Measurements from ENCODE around the gene PTPRD. TPM values are rescaled to one million over a fixed set of nuclear protein-coding genes. Genes with fewer than 3 reads are reported as not detected.

PTPRD gene
- total RNA-seq, 1 experiment from 2014 or later, result 32.5 TPM

GRCh38 chr9:8331507-8332330 lies 2281.1 kb downstream of the PTPRD start:
- Histone ChIP-seq H3K23me2 (ENCODE audit: insufficient read length, low read depth, low read length, poor library complexity, severe bottlenecking) (no peaks in the 10 kb centered on the region), H4K20me1 (ENCODE audit: control insufficient read depth, insufficient read depth, insufficient read length) (no peaks in the 10 kb centered on the region), H3K23ac (ENCODE audit: insufficient read length, low read depth, low read length) (no peak overlapping the region), H3K4me2 (ENCODE audit: insufficient read depth, insufficient read length, low read length) (no peak overlapping the region), H3K27ac (ENCODE audit: insufficient read length, low read depth, low read length) (no peak overlapping the region), H4K5ac (ENCODE audit: insufficient read length, low read depth, low read length) (no peak overlapping the region), H2BK5ac (ENCODE audit: insufficient read length, low read length) (no peak overlapping the region), H2AK5ac (ENCODE audit: insufficient read length, low read length) (no peak overlapping the region), H3K4ac (ENCODE audit: low read depth, low read length) (no peak overlapping the region), H3T11ph (ENCODE audit: low read length) (no peak overlapping the region), H3K14ac (ENCODE audit: insufficient read depth, low read length) (no peak overlapping the region), H3K9me3 (ENCODE audit: control insufficient read depth, low read depth, low read length) (no peaks in the 10 kb centered on the region), H2BK15ac (ENCODE audit: low read depth, low read length) (no peak overlapping the region), H2BK120ac (ENCODE audit: low read depth, low read length, poor library complexity, severe bottlenecking) (no peak overlapping the region), H2AFZ (ENCODE audit: low read length) (no peak overlapping the region), H3K9ac (ENCODE audit: extremely low read depth, insufficient read length, low read length) (no peak overlapping the region), H3K79me1 (ENCODE audit: insufficient read depth, low read depth, low read length, poor library complexity, severe bottlenecking) (no peaks in the 10 kb centered on the region), H3K79me2 (ENCODE audit: insufficient read depth, low read length) (no peaks in the 10 kb centered on the region), H3K4me1 (ENCODE audit: insufficient read depth, low read length) (no peaks in the 10 kb centered on the region; the same call in 1 of the 2 replicates), H3K27me3 (ENCODE audit: insufficient read depth, low read length) (no peaks in the 10 kb centered on the region), H4K8ac (replicated peaks; ENCODE audit: insufficient read length, low read depth, low read length) (no peak overlapping the region), H3K18ac (ENCODE audit: insufficient read length, low read depth, low read length) (no peak overlapping the region), H4K91ac (ENCODE audit: insufficient read length, low read depth, low read length) (no peak overlapping the region), H3K56ac (ENCODE audit: insufficient read length, low read depth, low read length) (no peak overlapping the region), H2BK12ac (ENCODE audit: insufficient read length, low read depth, low read length) (no peak overlapping the region), H2BK20ac (ENCODE audit: low read depth, low read length, poor library complexity, severe bottlenecking) (no peak overlapping the region)
- TF ChIP-seq CTCF (conservative IDR thresholded peaks at IDR 0.05), result no peak
- H3K36me3 Mint-ChIP-seq (ENCODE audit: insufficient read depth in 1 of 3, low read depth in 3 of 3), result peaks cover 0 to 13% (median 10%) of the 10 kb centered on the region in 3 experiments; a peak in 4 of 7 replicates
- H3K4me3 Mint-ChIP-seq, result no peak overlapping the region
- no peak overlapping the region for H3K27ac Mint-ChIP-seq
- H3K9me3 Mint-ChIP-seq, result peaks cover 0 to 7% of the 10 kb centered on the region in 2 experiments; a peak in 1 of 5 replicates
- DNase-seq, result no peak
- H3K4me1 Mint-ChIP-seq, result peaks cover 11 to 17% of the 10 kb centered on the region in 2 experiments
- no peaks in the 10 kb centered on the region for H3K27me3 Mint-ChIP-seq (ENCODE audit: low read depth)
- WGBS (ENCODE audit: extremely low coverage, insufficient read length, low lambda C conversion rate), result no CpG with 5 or more reads among the region's 15 CpGs

All from H9 (cell line).